Measurements from ENCODE around the gene SMIM28. TPM values are rescaled to one million over a fixed set of nuclear protein-coding genes. Genes with fewer than 3 reads are reported as not detected.

SMIM28 gene
- total RNA-seq, 2 donors from 2014 or later: not detected

DNA sequence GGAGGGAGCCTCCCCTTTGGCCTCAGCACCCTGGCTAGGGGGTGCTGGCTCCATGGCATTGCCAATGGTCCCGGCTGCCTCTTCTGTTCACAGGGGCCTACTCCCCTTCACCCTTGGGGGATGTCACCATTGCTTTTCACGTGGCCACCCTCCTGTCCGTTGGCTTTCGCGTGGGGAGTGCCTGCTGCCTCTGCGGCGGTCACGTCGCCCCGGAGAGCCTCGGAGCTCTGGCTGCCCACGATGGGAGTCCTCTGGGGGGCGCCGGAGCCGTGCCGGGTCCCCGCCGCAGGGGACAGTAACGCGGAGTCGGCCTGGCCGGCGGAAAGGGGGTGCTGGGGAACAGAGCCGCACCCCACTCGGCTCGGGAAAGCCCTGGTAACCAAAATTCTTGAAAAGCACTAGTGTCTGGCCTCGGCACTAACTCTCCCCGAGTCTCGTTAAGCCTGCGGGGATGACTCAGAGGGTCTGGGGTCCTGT, 25.7 kb downstream of the SMIM28 start:
- intact Hi-C loops (cut with DNase I): loop anchor here (10.0 kb wide), 2 partner anchors 289 to 729 kb away; no protein-coding TSS in a partner anchor
- DNase-seq (ENCODE audit: low spot score): peak; percentile 83

DNA sequence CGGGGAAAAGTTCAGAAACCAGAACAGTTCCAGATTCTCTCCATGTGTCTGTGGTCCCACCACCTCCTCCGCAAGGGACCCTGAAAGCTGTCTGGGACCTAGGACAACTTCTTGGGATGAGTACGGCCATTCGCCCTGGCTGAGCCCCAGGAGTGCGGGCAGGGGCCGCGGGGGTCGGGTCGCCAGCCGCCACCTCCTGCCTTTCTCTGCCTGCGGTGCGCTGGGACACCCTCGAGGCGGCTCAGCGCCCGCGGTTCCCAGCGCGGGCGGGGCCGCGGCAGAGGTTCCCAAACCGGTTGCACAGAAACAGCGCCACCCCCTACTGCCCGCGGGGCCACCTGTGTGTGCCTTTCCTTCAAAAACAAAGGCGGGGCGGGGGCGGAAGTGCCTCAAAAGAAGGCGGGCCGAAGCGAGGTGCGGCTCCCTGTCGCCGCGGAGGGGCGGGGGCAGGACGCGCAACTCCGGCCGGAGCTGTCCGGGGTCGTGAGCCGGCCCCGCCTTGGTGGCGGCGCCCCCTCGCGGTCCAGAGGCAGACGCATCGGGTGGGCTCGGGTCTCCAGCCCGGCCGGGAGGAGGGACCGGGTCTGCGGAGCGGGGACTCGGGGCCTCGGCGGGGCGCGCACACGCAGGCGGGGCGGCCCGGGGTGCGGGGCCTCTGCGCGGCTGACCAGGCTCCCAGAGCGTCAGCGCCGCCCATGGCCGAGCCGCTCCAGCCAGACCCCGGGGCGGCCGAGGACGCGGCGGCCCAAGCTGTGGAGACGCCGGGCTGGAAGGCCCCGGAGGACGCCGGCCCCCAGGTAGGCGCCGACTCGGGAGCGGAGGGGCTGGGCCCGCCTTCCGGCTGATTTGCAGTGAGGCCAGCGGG, 26.3 kb downstream of the SMIM28 start, which contains the start of gene HEBP2:
Gene HEBP2 (plus strand): TSS at position 423 of the 865 bp plus-strand sequence. CDS start 273 bp downstream, at position 696.
- intact Hi-C loops (cut with DNase I): loop anchor here (10.0 kb wide), 2 partner anchors 289 to 729 kb away; no protein-coding TSS in a partner anchor
- peak; percentile 97 for DNase-seq (ENCODE audit: low spot score)

DNA sequence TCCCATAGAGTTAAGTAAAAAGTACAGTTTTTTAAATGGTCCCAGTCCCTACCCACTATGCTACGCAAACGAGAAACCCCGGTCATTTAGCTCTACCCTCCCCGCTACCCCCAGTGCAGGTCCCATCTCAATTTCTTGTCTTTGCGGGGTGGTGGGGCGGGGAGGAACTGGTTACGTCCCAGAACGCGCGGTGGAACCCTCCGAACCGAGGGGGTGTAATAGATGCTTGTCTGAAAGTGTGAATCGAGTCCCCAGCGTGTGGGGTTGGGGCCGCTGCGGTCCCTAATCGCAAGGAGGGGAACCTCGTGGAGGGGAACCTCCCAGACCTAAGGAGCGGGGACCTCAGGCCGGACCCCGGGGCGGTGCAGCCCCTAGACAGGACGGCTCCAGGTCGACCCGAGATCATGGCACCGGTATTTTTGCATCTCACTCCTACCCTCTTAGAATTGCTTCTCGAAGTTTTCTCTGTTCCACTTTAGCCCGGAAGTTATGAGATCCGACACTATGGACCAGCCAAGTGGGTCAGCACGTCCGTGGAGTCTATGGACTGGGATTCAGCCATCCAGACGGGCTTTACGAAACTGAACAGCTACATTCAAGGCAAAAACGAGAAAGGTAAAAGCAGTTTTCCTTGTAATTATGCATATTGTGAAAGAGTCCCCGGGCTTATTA, 27.1 kb downstream of the SMIM28 start:
- DNase-seq (ENCODE audit: low spot score): peak; percentile 82
- intact Hi-C loops (cut with DNase I): loop anchor here (10.0 kb wide), 2 partner anchors 290 to 730 kb away; no protein-coding TSS in a partner anchor

GRCh38 chr6:138405816-138406413, 28.2 kb downstream of the SMIM28 start:
- intact Hi-C loops (cut with DNase I): loop anchor here (10.0 kb wide), 2 partner anchors 291 to 731 kb away; no protein-coding TSS in a partner anchor
- no peak for DNase-seq (ENCODE audit: low spot score)

- no peak for DNase-seq (ENCODE audit: low spot score)
- intact Hi-C loops (cut with DNase I): loop anchor here (10.0 kb wide), 2 partner anchors 292 to 732 kb away; no protein-coding TSS in a partner anchor
Observed at GRCh38 chr6:138406443-138406842, 28.7 kb downstream of the SMIM28 start.

DNA sequence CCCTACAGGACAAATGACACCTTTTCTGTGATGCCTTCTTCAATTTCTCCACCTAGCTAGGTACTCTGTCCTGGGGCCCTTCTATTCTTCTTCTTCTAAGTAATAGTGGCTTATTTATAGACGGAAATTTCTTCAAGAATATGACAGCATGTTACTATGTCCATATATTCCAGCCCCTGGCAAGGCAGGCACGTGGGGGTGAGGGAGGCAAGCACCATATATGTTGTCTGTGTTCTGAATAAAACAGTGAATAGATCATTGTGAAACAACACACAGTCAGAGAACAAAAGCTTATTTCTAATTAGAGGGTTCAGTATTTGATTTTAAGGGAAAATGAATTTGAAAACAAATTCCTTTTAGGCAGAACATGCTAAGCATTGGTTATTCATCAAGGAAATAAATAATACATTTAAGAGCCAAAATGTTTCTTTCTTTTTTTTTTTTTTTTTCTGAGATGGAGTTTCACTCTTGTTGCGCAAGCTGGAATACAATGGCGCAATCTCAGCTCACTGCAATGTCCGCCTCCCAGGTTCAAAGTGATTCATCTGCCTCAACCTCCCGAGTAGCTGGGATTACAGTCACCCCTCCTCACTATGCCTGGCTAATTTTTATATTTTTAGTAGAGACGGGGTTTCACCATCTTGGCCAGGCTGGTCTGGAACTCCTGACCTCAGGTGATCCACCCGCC, 32.5 kb downstream of the SMIM28 start:
- intact Hi-C loops (cut with DNase I): no loop called here
- no peak for DNase-seq (ENCODE audit: low spot score)

DNA sequence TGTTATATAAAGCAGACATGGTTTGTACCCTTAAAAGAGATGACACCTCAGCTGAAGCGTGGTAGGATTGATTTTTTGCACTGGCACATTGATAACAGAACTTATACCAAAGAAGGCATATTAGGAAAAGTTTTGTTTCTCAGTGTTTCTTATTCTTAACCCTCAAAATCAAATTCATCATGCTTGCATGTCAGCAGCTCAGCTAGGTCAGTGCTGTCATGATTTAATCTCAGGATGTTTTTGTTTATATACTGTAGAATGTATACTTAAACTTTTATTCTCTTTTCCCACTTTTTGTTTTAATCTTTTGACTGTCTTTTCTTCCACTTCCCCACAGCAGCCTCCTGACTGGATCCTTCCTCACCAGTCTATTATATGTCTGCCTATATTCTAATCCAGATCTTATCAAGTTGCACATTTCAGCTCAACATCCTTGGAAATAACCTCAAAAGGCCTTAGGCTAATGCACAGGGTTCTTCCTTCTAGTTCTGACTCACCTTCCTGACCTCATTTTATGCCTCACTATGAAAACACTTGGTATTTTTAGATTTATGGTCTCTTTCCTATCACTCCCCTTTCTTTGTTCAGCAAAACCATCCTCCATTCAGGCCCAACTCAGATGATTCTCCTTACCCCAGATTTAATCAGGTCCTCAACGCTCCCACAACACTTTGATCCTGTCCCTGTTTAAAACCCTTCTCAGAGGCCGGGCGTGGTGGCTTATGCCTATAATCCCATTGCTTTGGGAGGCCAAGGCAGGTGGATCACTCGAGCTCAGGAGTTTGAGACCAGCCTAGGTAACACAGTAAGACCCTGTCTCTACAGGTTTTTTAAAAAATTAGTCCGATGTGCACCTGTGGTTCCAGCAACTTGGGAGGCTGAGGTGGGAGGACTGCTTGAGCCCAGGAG, 33.5 kb downstream of the SMIM28 start:
- DNase-seq (ENCODE audit: low spot score): no peak
- intact Hi-C loops (cut with DNase I): no loop called here

DNA sequence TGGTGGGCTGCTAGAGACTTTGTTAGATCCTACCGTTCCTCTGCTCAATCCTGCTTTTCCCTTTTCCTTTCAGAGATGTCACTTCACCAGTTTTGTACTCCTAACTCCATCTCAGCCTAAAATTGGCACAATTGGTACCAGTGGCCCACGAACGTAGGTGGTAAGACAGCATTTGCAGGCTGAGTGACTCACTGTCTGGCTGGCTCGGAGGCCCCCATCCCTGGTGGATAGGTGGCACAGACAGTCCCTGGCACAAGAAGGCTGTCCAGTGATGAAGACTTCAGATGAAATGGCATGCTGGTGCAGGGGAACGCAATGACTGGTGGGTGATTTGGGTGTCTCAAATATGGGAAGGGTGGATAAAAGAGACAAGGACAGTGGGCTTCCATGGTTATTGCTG, 37.4 kb downstream of the SMIM28 start:
- intact Hi-C loops (cut with DNase I): no loop called here
- no peak for DNase-seq (ENCODE audit: low spot score)

DNA sequence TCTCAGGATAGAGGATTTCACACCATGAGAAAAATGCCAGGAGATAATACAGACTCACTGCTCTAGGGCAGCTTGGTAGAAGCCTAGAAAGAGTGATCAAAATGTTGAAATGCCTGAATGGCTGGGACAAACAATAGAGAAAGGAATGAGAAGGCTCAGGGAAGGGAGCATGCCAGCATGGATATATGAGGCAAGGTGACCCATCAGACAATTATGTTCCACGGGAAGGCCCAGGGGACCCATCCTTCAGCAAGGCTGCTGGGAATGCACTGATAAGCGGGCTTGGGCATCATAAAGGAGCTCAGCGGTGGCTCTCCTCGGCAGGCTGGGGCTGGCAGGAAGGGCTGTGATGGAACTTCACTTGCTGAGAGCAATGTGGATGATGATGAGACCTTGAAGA, 38.5 kb downstream of the SMIM28 start:
- intact Hi-C loops (cut with DNase I): no loop called here
- no peak for DNase-seq (ENCODE audit: low spot score)

DNA sequence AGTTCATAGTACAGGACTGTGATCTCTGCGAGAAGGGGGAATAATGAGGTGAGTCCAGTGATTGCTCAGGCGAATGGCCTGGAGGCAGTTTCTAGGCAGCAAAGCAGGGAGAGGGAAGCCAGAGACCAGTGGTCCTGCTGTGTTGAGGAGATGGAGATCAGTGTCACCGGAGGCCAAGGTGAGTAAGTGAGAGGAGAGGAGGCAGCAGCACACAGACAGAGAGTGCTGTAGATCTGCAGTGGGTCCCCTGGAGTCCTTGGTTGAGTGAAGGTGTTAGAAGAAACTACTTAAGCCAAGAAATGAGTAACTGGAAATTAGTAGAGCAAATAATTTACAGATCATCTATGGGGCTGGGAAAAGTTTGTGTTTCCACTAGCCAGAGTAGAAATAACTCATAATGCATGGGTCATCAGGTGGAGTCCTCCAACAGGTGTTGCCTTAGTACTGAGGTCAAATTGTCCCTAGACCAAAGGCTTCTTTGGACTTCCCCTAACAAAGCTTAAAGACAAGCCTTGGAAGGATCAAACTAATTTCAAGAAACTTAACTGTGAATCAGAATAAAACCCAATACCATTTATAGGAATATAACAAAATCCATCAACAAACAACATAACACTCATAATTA, 39.9 kb downstream of the SMIM28 start:
- intact Hi-C loops (cut with DNase I): no loop called here
- DNase-seq (ENCODE audit: low spot score): no peak

DNA sequence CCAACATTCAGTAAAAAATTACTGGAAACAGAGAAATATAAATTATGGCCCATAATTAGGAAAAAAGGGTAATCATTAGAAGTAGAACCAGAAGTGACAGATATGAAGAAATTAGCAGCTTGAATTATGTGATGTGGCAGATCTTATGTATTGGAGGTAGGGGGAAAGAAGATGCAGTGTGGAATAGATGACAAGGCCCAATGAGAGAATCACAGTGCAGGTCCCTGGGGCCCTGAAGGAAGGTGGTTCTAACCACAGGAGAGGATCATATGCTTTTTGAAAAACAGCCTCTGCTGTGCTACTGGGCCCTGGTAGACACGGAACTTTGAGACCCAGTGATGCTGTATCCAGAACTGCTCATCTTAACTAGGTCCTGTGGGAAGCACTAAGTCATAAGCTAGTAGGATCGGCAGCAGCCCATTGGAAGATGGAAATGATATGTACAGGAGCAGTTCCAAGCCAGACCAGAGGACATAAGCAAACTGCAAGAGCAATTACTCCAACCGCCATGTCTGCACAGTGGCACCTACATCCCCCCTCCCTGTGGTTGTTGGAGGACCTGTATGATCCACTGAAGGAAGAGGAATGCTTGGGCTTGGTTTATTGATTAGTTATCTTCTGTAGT, 40.5 kb downstream of the SMIM28 start:
- intact Hi-C loops (cut with DNase I): no loop called here
- DNase-seq (ENCODE audit: low spot score): no peak

GRCh38 chr6:138419766-138420165, 42.1 kb downstream of the SMIM28 start:
- intact Hi-C loops (cut with DNase I): loop anchor here in 1 of 2 donors (10.0 kb wide), 1 partner anchor 345 kb away; no protein-coding TSS in a partner anchor
- no peak for DNase-seq (ENCODE audit: low spot score)

DNA sequence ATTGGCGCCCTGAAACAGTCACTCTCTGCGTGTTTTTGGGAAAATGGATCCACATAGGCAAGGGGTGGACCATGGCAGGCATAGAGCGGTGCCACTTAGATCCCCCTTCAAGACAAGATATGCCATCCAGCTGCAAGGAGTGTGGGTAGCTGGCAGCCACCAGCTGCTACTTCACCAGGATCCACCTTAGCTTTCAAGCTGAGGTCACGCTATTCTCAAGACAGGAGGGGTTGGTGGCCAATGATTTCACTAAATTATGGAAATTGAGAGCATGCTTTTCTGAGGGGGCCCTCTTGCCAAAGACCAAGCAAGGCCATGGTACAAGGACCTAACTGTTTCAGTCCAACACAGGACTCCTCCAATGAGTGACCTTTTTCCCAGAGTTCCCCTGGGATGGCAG, 42.7 kb downstream of the SMIM28 start:
- intact Hi-C loops (cut with DNase I): loop anchor here in 1 of 2 donors (10.0 kb wide), 1 partner anchor 344 kb away; no protein-coding TSS in a partner anchor
- no peak for DNase-seq (ENCODE audit: low spot score)

DNA sequence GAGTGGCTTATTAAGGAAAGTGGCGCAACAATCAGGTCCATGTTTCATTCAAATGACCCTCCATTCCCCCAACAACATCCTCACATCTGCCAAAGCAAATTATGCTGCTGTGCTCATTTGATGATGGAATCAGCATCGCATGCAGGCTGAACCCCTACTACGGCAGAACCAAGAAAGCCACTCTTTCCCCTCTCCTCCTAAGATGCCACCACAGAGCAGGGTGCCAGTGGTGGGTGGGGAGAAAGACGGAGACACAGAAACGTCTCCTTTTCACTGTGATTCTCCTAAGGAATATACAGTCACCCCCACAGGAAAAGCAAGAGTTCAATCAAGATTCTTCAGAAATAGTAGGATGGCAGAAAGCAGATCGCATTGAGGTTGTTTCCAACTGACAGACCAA, 43.4 kb downstream of the SMIM28 start:
- intact Hi-C loops (cut with DNase I): loop anchor here in 1 of 2 donors (10.0 kb wide), 1 partner anchor 344 kb away; no protein-coding TSS in a partner anchor
- no peak for DNase-seq (ENCODE audit: low spot score)

GRCh38 chr6:138421608-138422007, 43.9 kb downstream of the SMIM28 start:
- intact Hi-C loops (cut with DNase I): loop anchor here in 1 of 2 donors (10.0 kb wide), 1 partner anchor 343 kb away; no protein-coding TSS in a partner anchor

GRCh38 chr6:138422861-138423260, 45.2 kb downstream of the SMIM28 start:
- DNase-seq (ENCODE audit: low spot score): no peak
- intact Hi-C loops (cut with DNase I): loop anchor here in 1 of 2 donors (10.0 kb wide), 1 partner anchor 342 kb away; no protein-coding TSS in a partner anchor

More at GRCh38 chr6:138421608-138422007, 43.9 kb downstream of the SMIM28 start:
- DNase-seq (ENCODE audit: low spot score): no peak

Data from posterior vena cava (tissue), 2 donors.